H1 (cell line): ENCODE data around the gene TOP2A.

Experiments
- CHD2 ChIP-seq: IDR thresholded peaks from 2 replicates; pipeline ENCODE4 v1.6.1; 2012; ENCODE audit warnings: low read length, improper control_type of control experiment
- TF ChIP-seq, protein P1 (sequence below), 3 experiments: IDR thresholded peaks; 1 replicate in 2 of 3; 2 replicates in 1 of 3; pipeline versions ENCODE4 v1.5.1 to v1.6.1; 2011; ENCODE audit warnings: low read length in 3 of 3, mild to moderate bottlenecking in 3 of 3, inconsistent platforms in 2 of 3, low read depth in 1 of 3, moderate library complexity in 1 of 3; ENCODE audit not compliant: insufficient read depth in 1 of 3; ENCODE audit errors: control extremely low read depth in 1 of 3

DNA sequence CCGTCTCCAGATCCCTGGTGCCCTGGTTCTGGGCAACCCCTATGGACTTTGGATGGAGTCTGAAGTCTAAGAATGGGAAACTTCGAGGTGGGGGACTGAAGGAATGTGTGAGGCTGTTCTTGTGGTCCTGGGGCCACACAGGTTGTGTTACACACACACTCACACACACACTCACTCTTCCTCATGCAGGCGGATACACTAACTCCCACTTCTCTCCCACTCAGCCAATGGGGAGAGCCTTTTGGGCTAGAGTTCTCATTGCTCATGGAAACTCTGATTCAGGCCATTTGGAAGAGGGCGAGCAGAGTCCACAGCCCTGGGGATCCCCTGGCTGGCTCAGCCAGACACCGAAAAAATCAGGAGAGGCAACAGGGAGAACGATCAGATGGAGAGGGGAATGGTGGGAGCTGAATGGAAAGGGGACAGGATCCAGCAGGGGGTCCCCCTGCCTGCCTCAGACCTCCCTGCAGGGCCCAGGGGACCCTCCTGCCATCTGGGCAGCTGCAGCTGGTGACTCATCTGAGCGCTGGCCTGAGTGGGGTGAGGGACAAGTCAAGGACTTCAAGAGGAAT is 34.6 kb upstream of the TOP2A start:
- TF ChIP-seq, protein P1, sequence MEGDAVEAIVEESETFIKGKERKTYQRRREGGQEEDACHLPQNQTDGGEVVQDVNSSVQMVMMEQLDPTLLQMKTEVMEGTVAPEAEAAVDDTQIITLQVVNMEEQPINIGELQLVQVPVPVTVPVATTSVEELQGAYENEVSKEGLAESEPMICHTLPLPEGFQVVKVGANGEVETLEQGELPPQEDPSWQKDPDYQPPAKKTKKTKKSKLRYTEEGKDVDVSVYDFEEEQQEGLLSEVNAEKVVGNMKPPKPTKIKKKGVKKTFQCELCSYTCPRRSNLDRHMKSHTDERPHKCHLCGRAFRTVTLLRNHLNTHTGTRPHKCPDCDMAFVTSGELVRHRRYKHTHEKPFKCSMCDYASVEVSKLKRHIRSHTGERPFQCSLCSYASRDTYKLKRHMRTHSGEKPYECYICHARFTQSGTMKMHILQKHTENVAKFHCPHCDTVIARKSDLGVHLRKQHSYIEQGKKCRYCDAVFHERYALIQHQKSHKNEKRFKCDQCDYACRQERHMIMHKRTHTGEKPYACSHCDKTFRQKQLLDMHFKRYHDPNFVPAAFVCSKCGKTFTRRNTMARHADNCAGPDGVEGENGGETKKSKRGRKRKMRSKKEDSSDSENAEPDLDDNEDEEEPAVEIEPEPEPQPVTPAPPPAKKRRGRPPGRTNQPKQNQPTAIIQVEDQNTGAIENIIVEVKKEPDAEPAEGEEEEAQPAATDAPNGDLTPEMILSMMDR (IDR thresholded peaks at IDR 0.05; ENCODE audit: control extremely low read depth in 1 of 3, insufficient read depth in 1 of 3, low read depth in 1 of 3, low read length in 3 of 3) = no peak
- TF ChIP-seq CHD2 = no peak
